T47D (cell line): ENCODE results near the gene LRRC17.

Experiments
- DNase-seq, 2 experiments: peaks; one replicate each; pipeline versions ENCODE4 v3.0.0 to v3.0.0-alpha.2; 2011 to 2012; ENCODE audit warnings: low read depth in 1 of 2, low spot score in 1 of 2
- JUND ChIP-seq: IDR thresholded peaks from 2 replicates; pipeline ENCODE4 v1.6.1; 2012; ENCODE audit warnings: low read depth
- in situ Hi-C: cut with HindIII; loops from 2 replicates; pipeline ENCODE4 v1.10.0; 2016; ENCODE audit warnings: low sequenced_read_pairs, low pct_unique_long_range_greater_than_20kb

The LRRC17 gene

GRCh38 chr7:102912742-102913141, at the start of gene LRRC17:
LRRC17 (plus strand) TSS chr7:102913000; CDS start chr7:102933914, 20,914 bp downstream.
- peak in 1 of 2 experiments; percentile 19 for DNase-seq
- in situ Hi-C loops, result no loop called here
- no peak for TF ChIP-seq JUND

- in situ Hi-C loops, result no loop called here
Measured at GRCh38 chr7:102864958-102865357, 47.8 kb upstream of the LRRC17 start.

GRCh38 chr7:102866535-102867215, 46.1 kb upstream of the LRRC17 start:
- in situ Hi-C loops, result no loop called here
- DNase-seq, result no peak
- no peak for TF ChIP-seq JUND

More at GRCh38 chr7:102864958-102865357, 47.8 kb upstream of the LRRC17 start:
- no peak for DNase-seq
- TF ChIP-seq JUND, result no peak

GRCh38 chr7:102869195-102869594, 43.6 kb upstream of the LRRC17 start:
- TF ChIP-seq JUND, result no peak
- DNase-seq, result no peak
- in situ Hi-C loops, result no loop called here

- no peak for TF ChIP-seq JUND
- in situ Hi-C loops, result no loop called here
- DNase-seq, result no peak
Measured at GRCh38 chr7:102872460-102872859, 40.3 kb upstream of the LRRC17 start.

- in situ Hi-C loops, result no loop called here
- no peak for TF ChIP-seq JUND
- no peak for DNase-seq
Measured at GRCh38 chr7:102873470-102874165, 39.2 kb upstream of the LRRC17 start.

GRCh38 chr7:102874166-102874829, 38.5 kb upstream of the LRRC17 start:
- no peak for TF ChIP-seq JUND
- no peak for DNase-seq
- in situ Hi-C loops, result no loop called here

- in situ Hi-C loops, result no loop called here
- TF ChIP-seq JUND, result no peak
- DNase-seq, result no peak
Measured at GRCh38 chr7:102874966-102875365, 37.8 kb upstream of the LRRC17 start.

GRCh38 chr7:102875700-102876295, 37.0 kb upstream of the LRRC17 start:
- in situ Hi-C loops, result no loop called here
- DNase-seq, result no peak
- no peak for TF ChIP-seq JUND

- no peak for DNase-seq
- TF ChIP-seq JUND, result no peak
- in situ Hi-C loops, result no loop called here
Measured at GRCh38 chr7:102883098-102883860, 29.5 kb upstream of the LRRC17 start.

GRCh38 chr7:102888561-102889233, 24.1 kb upstream of the LRRC17 start:
- in situ Hi-C loops, result no loop called here
- DNase-seq, result no peak
- no peak for TF ChIP-seq JUND

- in situ Hi-C loops, result no loop called here
- no peak for TF ChIP-seq JUND
- no peak for DNase-seq
Measured at GRCh38 chr7:102889851-102890250, 22.9 kb upstream of the LRRC17 start.
